Kidney (tissue), 14 donors: ENCODE results near the gene DOCK10. TPM values are rescaled to one million over a fixed set of nuclear protein-coding genes. Genes with fewer than 3 reads are reported as not detected.

Experiments
- DNase-seq, 5 donors: peaks; one replicate each; pipeline ENCODE4 v3.0.0-alpha.2; 2013 to 2020
- FAIRE-seq: peaks from 2 replicates; lab custom pipeline; 2012; peaks lifted over from hg19 to GRCh38; lab: Jason Lieb, UNC
- H3K27ac ChIP-seq, 2 donors: one replicate each; pipeline ENCODE4 v1.7.0; 2013; ENCODE audit warnings: low read depth in 2 of 2, low read length in 2 of 2, inconsistent platforms in 1 of 2
- H3K27me3 ChIP-seq: one replicate; pipeline ENCODE4 v1.7.1; 2013; ENCODE audit warnings: low read length, inconsistent platforms; ENCODE audit not compliant: control insufficient read depth, insufficient read depth
- H3K36me3 ChIP-seq, 3 donors: one replicate each; pipeline versions ENCODE4 v1.7.0 to v1.7.1; 2013; ENCODE audit warnings: low read length in 3 of 3, control low read depth in 1 of 3, inconsistent platforms in 1 of 3; ENCODE audit not compliant: insufficient read depth in 3 of 3, control insufficient read depth in 2 of 3
- H3K4me1 ChIP-seq, 3 donors: one replicate each; pipeline versions ENCODE4 v1.7.0 to v1.7.1; 2013; ENCODE audit warnings: low read length in 3 of 3, inconsistent platforms in 1 of 3, low read depth in 1 of 3; ENCODE audit not compliant: control insufficient read depth in 2 of 3, insufficient read depth in 2 of 3
- H3K4me3 ChIP-seq, 3 donors: one replicate each; pipeline versions ENCODE4 v1.7.0 to v1.8.1; 2013; ENCODE audit warnings: low read length in 3 of 3, control low read depth in 1 of 3, inconsistent platforms in 1 of 3
- H3K9ac ChIP-seq, 3 donors: one replicate each; pipeline versions ENCODE4 v1.7.0 to v1.7.1; 2013; ENCODE audit warnings: low read length in 3 of 3, control low read depth in 1 of 3, inconsistent platforms in 1 of 3
- H3K9me3 ChIP-seq, 3 donors: one replicate each; pipeline versions ENCODE4 v1.7.0 to v1.7.1; 2013; ENCODE audit warnings: low read length in 3 of 3, control low read depth in 1 of 3, inconsistent platforms in 1 of 3; ENCODE audit not compliant: control insufficient read depth in 2 of 3, insufficient read depth in 1 of 3
- CTCF ChIP-seq: IDR thresholded peaks from 3 replicates; pipeline ENCODE4 v1.5.1; 2012; ENCODE audit warnings: mild to moderate bottlenecking, moderate library complexity, borderline replicate concordance; ENCODE audit not compliant: insufficient read depth; ENCODE audit errors: extremely low read depth
- intact Hi-C: fragments of 100-400 bp; cut with DNase I; formaldehyde crosslinking; loops from one replicate; pipeline ENCODE4 v1.11.1; 2022
- polyA plus RNA-seq: library from polyadenylated mRNA; stranded (reverse); fragments of 350-450 nt; fragmentation: Illumina TruSeq; extraction: RNeasy Lipid Tissue Mini Kit (QIAGEN cat#74804); gene quantifications from one replicate; pipeline ENCODE4 v1.2.3, GENCODE V29; 2014; ENCODE audit warnings: low read depth, low replicate concordance; ENCODE audit not compliant: insufficient read depth
- total RNA-seq: library from RNA; stranded (reverse); fragmentation: NEBNext Ultra II Directional; extraction: Animal tissue kit (Norgen Biotek cat#: 25700); gene quantifications from one replicate; pipeline ENCODE4 v1.2.1, GENCODE V29; 2021
- donor health status: control.
- donor health status: control.
- donor health status: control.
- donor health status: control.
- donor health status: control.
- donor health status: DM: yes; HTN: yes; CAD: no.
- donor health status: Normal renal cell carcinoma (clear cell type).

Gene DOCK10
- total and polyA plus RNA-seq, 2 donors from 2014 or later, result 2.1 to 33.8 TPM

GRCh38 chr2:224875841-224876240, 166.4 kb downstream of the DOCK10 start:
- intact Hi-C loops, result no loop called here
- Histone ChIP-seq H3K27ac (no peak overlapping the region), H3K4me3 (no peak overlapping the region), H3K27me3 (no peaks in the 10 kb centered on the region), H3K4me1 (no peaks in the 10 kb centered on the region), H3K9me3 (no peaks in the 10 kb centered on the region), H3K9ac (no peak overlapping the region), H3K36me3 (no peaks in the 10 kb centered on the region)
- no peak for TF ChIP-seq CTCF
- FAIRE-seq (no peak), DNase-seq (peak in 2 of 5 donors; percentile 3 to 10)

- Histone ChIP-seq H3K36me3 (no peaks in the 10 kb centered on the region), H3K27ac (no peak overlapping the region), H3K27me3 (no peaks in the 10 kb centered on the region), H3K4me3 (no peak overlapping the region), H3K9me3 (no peaks in the 10 kb centered on the region), H3K9ac (no peak overlapping the region), H3K4me1 (no peaks in the 10 kb centered on the region)
- no peak for DNase-seq
- no peak for FAIRE-seq
- intact Hi-C loops, result no loop called here
- no peak for TF ChIP-seq CTCF
Measured at GRCh38 chr2:224875153-224875552, 167.1 kb downstream of the DOCK10 start.

GRCh38 chr2:224871813-224872212, 170.5 kb downstream of the DOCK10 start:
- H3K9me3 ChIP-seq, result no peaks in the 10 kb centered on the region
- no peak overlapping the region for H3K27ac ChIP-seq
- no peaks in the 10 kb centered on the region for H3K36me3 ChIP-seq
- H3K27me3 ChIP-seq, result no peaks in the 10 kb centered on the region
- DNase-seq, result no peak
- TF ChIP-seq CTCF, result no peak
- no peak for FAIRE-seq
- H3K4me1 ChIP-seq, result no peaks in the 10 kb centered on the region
- no peak overlapping the region for H3K9ac ChIP-seq
- H3K4me3 ChIP-seq, result no peak overlapping the region
- intact Hi-C loops, result no loop called here

- no peak overlapping the region for H3K4me3 ChIP-seq
- no peaks in the 10 kb centered on the region for H3K27me3 ChIP-seq
- H3K36me3 ChIP-seq, result no peaks in the 10 kb centered on the region
- H3K9me3 ChIP-seq, result no peaks in the 10 kb centered on the region
- DNase-seq, result no peak
- TF ChIP-seq CTCF, result no peak
- no peaks in the 10 kb centered on the region for H3K4me1 ChIP-seq
- H3K27ac ChIP-seq, result no peak overlapping the region
- H3K9ac ChIP-seq, result no peak overlapping the region
- FAIRE-seq, result no peak
- intact Hi-C loops, result no loop called here
Measured at GRCh38 chr2:224870341-224870740, 171.9 kb downstream of the DOCK10 start.
